Measurements from ENCODE around the gene JPT1. TPM values are rescaled to one million over a fixed set of nuclear protein-coding genes. Genes with fewer than 3 reads are reported as not detected.
A peak's percentile ranks its signal among the peaks of the same experiment; 100 is the strongest.

The JPT1 gene
- total RNA-seq, 1 experiment from 2014 or later = 479 TPM

GRCh38 chr17:75124819-75125162 lies 29.5 kb downstream of the JPT1 start:
- BruUV-seq (replicated peaks) = TSS peak; percentile 91
- Mint-ChIP-seq H3K36me3 (ENCODE audit: insufficient read depth, unreplicated experiment) (peaks cover 55% of the 10 kb centered on the region), H3K27me3 (ENCODE audit: unreplicated experiment) (no peaks in the 10 kb centered on the region), H3K27ac (ENCODE audit: unreplicated experiment) (peak overlapping the region; percentile 93), H3K4me3 (ENCODE audit: low read depth, unreplicated experiment) (peak overlapping the region; percentile 53), H3K4me1 (ENCODE audit: low read depth, unreplicated experiment) (peaks cover 34% of the 10 kb centered on the region), H3K9me3 (ENCODE audit: low read depth, unreplicated experiment) (no peaks in the 10 kb centered on the region)
- CTCF ChIA-PET = interaction anchor here (0.6 to 1.8 kb wide), 6 partner anchors 11 to 146 kb away, joined by 3 to 12 read pairs (median 4); partner anchors contain the start of genes MIF4GD and NUP85
- no peak for TF ChIP-seq CTCF (IDR thresholded peaks at IDR 0.05; ENCODE audit: unreplicated experiment)
- intact Hi-C loops (cut with micrococcal nuclease; ENCODE audit: unreplicated experiment) = no loop called here
- DNase-seq = peak; percentile 30

GRCh38 chr17:75124041-75124818 lies 30.1 kb downstream of the JPT1 start:
- peak; percentile 96 for DNase-seq
- Mint-ChIP-seq H3K27me3 (ENCODE audit: unreplicated experiment) (no peaks in the 10 kb centered on the region), H3K4me3 (ENCODE audit: low read depth, unreplicated experiment) (peak overlapping the region; percentile 53), H3K4me1 (ENCODE audit: low read depth, unreplicated experiment) (peaks cover 34% of the 10 kb centered on the region), H3K27ac (ENCODE audit: unreplicated experiment) (peak overlapping the region; percentile 93), H3K36me3 (ENCODE audit: insufficient read depth, unreplicated experiment) (peaks cover 53% of the 10 kb centered on the region), H3K9me3 (ENCODE audit: low read depth, unreplicated experiment) (no peaks in the 10 kb centered on the region)
- no peak for TF ChIP-seq CTCF (IDR thresholded peaks at IDR 0.05; ENCODE audit: unreplicated experiment)
- intact Hi-C loops (cut with micrococcal nuclease; ENCODE audit: unreplicated experiment) = no loop called here
- CTCF ChIA-PET = interaction anchor here (0.6 to 1.8 kb wide), 11 partner anchors 10 to 288 kb away, joined by 3 to 12 read pairs (median 3); partner anchors contain the start of genes MIF4GD and NUP85
- BruUV-seq (replicated peaks) = no TSS peak

- Mint-ChIP-seq H3K27ac (ENCODE audit: unreplicated experiment) (no peak overlapping the region), H3K9me3 (ENCODE audit: low read depth, unreplicated experiment) (no peaks in the 10 kb centered on the region), H3K4me3 (ENCODE audit: low read depth, unreplicated experiment) (no peak overlapping the region), H3K36me3 (ENCODE audit: insufficient read depth, unreplicated experiment) (peaks cover 57% of the 10 kb centered on the region), H3K27me3 (ENCODE audit: unreplicated experiment) (no peaks in the 10 kb centered on the region), H3K4me1 (ENCODE audit: low read depth, unreplicated experiment) (peaks cover 35% of the 10 kb centered on the region)
- DNase-seq = no peak
- BruUV-seq (replicated peaks) = no TSS peak
- intact Hi-C loops (cut with micrococcal nuclease; ENCODE audit: unreplicated experiment) = no loop called here
- CTCF ChIA-PET = no interaction called here
- TF ChIP-seq CTCF (IDR thresholded peaks at IDR 0.05; ENCODE audit: unreplicated experiment) = no peak
These were observed 36.0 kb downstream of the JPT1 start for GRCh38 chr17:75118307-75118706.

GRCh38 chr17:75116737-75117136 lies 37.6 kb downstream of the JPT1 start:
- CTCF ChIA-PET = interaction anchor here (0.6 to 1.1 kb wide), 3 partner anchors 11 to 1057 kb away, joined by 3 to 4 read pairs (median 3); no protein-coding TSS in a partner anchor
- no peaks in the 10 kb centered on the region for H3K27me3 Mint-ChIP-seq (ENCODE audit: unreplicated experiment)
- H3K36me3 Mint-ChIP-seq (ENCODE audit: insufficient read depth, unreplicated experiment) = peaks cover 66% of the 10 kb centered on the region
- no peaks in the 10 kb centered on the region for H3K9me3 Mint-ChIP-seq (ENCODE audit: low read depth, unreplicated experiment)
- intact Hi-C loops (cut with micrococcal nuclease; ENCODE audit: unreplicated experiment) = no loop called here
- no peak overlapping the region for H3K27ac Mint-ChIP-seq (ENCODE audit: unreplicated experiment)
- BruUV-seq (replicated peaks) = no TSS peak
- DNase-seq = no peak
- H3K4me3 Mint-ChIP-seq (ENCODE audit: low read depth, unreplicated experiment) = no peak overlapping the region
- TF ChIP-seq CTCF (IDR thresholded peaks at IDR 0.05; ENCODE audit: unreplicated experiment) = no peak
- H3K4me1 Mint-ChIP-seq (ENCODE audit: low read depth, unreplicated experiment) = peaks cover 41% of the 10 kb centered on the region
